Measurements from ENCODE around the gene PSMB9.

The PSMB9 gene

GRCh38 chr6:32905078-32905477 lies 51.1 kb downstream of the PSMB9 start:
- DNase-seq (ENCODE audit: low read depth, low spot score): no peak

GRCh38 chr6:32906539-32906938 lies 52.5 kb downstream of the PSMB9 start:
- no peak for DNase-seq (ENCODE audit: low read depth, low spot score)

- DNase-seq (ENCODE audit: low read depth, low spot score): no peak
Observed at GRCh38 chr6:32908897-32909296, 54.9 kb downstream of the PSMB9 start.

All from smooth muscle cell of the brain vasculature (primary cell).